GM19397 (cell line): ENCODE measurements around the gene LRSAM1.
"Not testable (repeated sequence)": the region's sequence is repeated elsewhere in the genome, so short reads cannot be mapped to it uniquely, and the experiment has no call there.

ENCODE experiments used
- ATAC-seq: cut with Tn5 transposase; IDR thresholded peaks from one replicate; pipeline ENCODE4 v1.9.1; 2021; ENCODE audit warnings: mild to moderate bottlenecking, moderate library complexity; ENCODE audit not compliant: unreplicated experiment

Gene LRSAM1

DNA sequence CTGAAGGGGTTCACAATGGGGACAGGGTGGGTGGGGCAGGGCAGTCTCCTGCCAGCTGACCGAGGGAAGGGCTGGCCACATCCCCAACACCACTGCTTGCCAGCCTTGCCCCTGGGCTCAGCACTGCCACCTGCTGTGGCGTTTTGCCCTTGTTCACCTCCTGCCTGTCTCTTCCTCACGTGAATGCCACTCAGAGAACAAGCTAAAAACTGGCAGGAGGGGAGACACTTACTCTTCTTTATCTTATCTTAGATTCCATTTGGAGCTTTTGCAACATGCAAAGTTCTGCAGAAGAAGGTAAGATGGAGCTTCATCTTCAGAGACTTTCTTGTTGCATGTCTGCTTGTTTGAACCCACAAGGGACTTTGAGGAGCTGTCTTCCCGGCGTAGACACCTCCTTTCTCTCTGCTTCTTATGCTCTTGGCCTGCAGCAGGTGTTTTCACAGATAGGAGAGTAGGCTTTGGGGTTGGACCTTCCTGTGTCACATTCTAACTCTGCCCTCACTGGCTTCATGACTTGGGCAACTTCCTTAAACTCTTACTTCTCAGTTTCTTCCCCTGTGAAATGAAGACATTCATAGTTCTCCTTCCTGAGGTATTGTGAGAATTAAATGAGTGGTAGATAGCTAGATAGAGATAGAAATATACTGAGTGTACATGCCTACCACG, 4.1 kb downstream of the LRSAM1 start:
- no peak for ATAC-seq

DNA sequence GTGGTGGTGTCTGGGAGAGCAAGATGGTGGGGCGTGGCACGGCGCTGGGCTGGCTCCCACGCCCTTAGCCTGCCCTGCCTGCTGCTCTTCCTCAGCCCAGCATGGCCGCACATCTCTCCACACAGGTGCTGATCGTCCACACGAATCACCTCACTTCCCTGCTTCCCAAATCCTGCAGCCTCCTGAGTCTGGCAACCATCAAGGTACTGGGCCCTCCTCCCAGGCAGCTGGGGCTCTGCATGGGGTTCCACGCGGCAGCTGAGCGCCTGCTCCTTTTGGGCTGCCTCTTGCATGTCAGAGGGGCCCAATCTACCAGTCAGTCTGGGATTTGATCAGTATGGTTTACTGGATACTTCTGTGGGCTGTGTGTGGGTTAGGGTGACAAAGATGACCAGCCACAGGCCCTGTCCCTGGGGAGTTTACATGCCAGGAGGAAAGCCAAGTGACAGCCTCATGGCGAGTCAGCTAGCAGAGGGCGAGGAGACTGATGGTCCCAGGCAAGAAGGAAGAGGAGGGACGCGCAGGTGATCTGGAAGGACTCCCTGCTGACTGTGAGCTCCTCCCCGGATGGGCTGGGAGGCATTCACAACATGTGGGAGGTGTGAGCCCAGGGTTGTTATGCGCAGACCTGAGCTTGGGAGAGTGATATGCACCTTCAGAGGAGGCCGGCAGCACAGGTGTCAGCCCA, 6.0 kb downstream of the LRSAM1 start:
- no peak for ATAC-seq

- no peak for ATAC-seq
These were observed 7.6 kb downstream of the LRSAM1 start for GRCh38 chr9:127458921-127459320.

DNA sequence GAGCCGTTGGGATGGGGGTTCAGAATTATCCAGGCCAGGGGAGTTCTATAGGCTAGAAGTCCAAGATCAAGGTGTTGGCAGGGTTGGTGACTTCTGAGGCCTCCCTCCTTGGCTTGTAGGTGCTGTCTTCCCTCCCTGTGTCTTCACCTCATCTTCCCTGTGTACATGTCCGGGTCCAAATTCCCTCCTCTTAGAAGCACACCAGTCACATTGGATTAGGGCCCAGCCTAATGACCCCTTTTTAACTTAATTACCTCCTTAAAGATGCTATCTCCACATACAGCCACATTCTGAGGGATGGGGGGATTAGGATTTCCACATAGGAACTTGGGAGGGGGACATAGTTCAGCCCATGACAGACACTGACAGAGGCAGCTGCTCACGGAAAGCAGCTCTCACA, 12.1 kb downstream of the LRSAM1 start:
- no peak for ATAC-seq

DNA sequence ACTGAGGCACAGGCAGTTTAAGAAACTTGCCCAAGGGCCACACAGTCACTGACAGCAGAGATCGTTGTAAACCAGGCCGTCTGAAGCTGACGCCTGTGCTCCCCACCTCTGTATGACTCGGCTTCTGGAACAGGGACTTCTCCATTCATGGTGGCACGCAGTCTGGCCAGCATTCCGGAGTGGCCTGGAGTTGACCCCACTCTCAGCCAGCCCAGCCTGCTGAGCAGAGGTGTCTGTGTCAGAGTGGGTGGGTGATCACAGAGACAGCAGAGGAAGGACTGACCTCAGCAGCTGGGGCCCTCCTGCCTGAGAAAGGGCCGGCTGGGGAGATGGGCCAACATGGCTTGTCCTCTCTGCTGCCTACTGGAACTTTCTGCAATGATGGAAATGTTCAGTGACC, 12.6 kb downstream of the LRSAM1 start:
- ATAC-seq: no peak

DNA sequence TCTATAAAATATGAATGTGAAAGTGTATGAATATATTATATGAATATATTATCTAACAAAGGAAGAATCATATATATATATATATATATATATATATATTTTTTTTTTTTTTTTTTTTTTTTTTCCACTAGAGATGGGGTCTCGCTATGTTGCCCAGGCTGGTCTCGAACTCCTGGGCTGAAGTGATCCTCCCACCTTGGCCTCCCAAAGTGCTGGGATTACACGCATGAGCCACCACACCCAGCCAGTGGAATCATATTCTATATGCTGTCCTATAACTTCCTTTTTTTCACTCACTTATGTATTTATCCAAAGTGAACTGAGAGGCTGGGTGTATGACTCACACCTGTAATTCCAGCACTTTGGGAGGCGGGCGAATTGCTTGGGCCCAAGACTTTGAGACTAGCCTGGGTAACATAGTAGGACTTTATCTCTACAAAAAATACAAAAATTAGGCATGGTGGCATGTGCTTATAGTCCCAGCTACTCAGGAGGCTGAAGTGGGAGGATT, 15.2 kb downstream of the LRSAM1 start:
- not testable (repeated sequence) for ATAC-seq

DNA sequence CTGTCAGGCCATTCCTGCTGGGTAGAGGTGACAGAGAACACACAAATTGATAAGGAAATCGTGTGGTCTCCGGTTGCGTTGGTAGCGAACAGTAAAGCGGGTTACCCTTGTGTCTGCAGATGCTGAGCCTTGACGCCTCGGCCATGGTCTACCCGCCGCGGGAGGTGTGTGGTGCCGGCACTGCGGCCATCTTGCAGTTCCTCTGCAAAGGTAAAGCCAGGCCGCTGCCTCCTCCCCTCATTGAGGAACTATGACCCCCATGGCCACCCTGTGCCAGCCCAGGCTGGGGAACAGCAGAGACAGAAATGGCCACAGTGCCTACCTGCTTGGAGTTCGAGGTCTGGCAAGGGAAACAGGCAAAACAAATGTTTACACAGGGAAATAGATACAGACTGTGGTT, 16.3 kb downstream of the LRSAM1 start:
- ATAC-seq: no peak

- ATAC-seq: no peak
These were observed 19.4 kb downstream of the LRSAM1 start for GRCh38 chr9:127470662-127471061.

DNA sequence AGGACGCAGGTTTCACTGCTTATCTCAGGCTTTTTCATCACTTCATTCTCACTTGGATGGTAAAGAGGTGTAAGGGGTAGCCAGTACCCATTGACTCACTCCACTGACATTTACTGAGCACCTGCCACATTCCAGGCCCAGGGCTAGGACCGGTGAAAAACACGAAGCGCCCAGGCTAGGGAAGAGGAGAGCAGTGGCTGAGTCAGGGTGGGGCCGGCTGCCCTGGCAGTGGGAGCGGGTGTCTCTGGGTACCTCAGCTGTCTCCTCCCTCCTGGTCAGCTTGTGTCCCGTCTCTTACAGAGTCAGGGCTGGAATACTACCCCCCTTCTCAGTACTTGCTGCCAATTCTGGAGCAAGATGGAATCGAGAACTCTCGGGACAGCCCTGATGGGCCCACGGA, 22.2 kb downstream of the LRSAM1 start:
- no peak for ATAC-seq

DNA sequence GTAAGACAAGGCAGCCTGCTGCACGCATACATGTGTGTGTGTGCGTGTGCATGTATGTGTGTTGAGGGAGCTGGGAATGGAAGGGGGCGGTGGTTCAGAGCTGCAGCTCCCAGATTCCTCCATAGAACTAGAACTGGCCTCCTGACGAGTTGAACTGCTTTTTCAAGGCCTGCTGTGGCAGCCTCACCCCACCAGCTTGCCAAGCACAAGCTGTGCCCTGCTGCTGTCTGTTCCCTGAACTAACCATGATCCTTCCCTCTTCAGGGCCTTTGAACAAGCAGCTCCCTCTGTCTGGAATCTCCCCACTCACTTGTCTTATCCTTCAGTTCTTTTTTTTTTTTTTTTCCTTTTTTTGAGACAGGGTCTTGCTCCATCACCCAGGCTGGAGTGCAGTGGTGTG, 22.6 kb downstream of the LRSAM1 start:
- ATAC-seq: no peak

DNA sequence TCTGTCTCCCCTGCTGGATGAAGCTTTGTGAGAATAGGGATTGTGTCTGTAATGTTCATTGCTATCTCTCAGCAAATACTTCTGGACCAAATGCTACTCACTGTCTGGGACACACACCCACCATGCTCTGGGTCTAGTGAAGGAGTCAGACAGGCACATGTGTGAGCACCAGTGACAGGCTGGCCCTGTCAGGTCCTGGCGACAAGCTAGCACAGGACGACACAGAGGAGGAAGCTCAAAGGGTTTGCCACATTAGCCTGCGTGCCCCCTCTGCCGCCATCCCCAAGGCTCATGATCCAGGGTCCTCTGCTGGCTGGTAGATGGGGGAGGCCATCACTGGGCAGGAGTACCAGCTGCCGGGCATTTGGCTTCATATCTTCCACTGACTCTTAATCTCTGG, 23.3 kb downstream of the LRSAM1 start:
- no peak for ATAC-seq

DNA sequence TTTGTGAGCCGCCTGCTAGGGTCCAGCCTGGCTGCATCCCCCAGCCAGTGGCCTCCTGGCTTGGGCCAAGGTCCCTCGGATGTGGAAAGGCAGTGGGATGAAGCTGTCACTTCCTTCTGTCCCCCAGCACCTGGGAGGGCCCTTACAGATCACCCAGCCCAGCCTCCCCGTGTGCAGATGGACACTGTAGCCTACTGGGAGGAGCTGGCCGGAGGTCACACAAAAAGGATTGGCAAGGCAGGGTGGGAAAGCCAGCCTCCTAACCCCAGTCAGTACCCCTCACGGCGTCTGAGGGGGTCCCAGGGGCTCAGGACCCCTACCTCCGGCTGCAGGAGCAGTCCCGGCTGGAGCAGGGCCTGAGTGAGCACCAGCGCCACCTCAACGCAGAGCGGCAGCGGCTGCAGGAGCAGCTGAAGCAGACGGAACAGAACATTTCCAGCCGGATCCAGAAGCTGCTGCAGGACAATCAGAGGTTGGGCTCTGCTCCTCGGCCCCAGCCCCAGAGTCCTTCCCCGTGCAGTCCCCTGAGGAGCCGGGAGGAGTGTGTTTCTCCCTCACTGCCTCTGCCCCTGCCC, 28.3 kb downstream of the LRSAM1 start:
- no peak for ATAC-seq

- no peak for ATAC-seq
These were observed 31.4 kb downstream of the LRSAM1 start for GRCh38 chr9:127482662-127483061.

GRCh38 chr9:127485995-127486394, 34.7 kb downstream of the LRSAM1 start:
- no peak for ATAC-seq

GRCh38 chr9:127488946-127489345, 37.6 kb downstream of the LRSAM1 start:
- ATAC-seq: no peak

DNA sequence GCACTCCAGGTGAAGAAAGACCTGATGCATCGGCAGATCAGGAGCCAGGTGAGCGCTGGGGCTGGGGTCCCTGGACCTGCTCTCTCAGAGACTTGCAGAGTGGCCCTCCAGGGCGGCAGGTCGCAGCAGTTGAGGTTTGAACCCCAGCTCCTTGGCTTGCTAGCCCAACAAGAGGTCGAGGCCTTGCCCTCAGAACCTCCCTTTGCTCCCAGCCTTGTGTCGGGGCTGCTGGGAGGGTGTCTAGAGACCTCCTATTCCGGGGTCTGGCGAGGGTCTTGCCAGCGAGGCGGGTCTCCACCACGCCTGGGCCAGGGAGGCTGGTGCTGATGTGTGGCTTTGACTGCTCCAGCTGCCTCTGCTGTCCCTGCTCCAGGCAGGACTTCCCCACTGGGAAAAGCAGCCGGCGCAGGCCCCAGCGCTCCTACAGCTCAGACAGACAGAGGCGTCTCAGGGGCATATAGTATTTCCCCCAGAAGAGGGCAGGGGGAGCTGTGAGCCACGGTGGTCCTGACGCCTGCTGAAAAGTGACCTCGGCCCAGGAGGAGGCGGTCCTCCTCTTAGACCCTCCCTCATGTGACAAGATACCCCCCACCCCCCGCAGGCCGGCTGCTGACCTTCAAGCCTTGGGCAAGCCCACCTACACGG, 38.3 kb downstream of the LRSAM1 start:
- ATAC-seq: no peak

- ATAC-seq: no peak
These were observed 39.4 kb downstream of the LRSAM1 start for GRCh38 chr9:127490535-127491230.

DNA sequence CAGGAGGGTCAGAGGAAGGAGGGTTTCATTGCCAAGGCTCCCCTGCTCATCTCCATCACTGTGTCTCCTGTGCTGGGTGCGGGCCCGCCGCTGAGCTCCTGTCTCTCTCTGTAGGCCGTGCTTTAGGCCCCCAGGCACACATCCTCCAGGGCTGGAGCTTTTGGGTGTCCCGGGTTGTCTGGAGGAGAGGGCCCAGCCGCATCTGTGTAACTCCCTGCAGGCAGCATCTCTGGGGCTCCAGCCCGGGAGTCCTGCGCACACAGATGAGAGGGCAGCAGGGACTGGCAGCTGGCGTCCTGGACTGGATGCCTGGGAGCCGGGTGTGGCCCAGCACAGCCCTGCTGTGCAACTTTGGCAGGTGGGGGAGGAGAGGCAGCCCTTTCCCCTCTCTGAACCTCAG, 40.2 kb downstream of the LRSAM1 start:
- ATAC-seq: no peak

DNA sequence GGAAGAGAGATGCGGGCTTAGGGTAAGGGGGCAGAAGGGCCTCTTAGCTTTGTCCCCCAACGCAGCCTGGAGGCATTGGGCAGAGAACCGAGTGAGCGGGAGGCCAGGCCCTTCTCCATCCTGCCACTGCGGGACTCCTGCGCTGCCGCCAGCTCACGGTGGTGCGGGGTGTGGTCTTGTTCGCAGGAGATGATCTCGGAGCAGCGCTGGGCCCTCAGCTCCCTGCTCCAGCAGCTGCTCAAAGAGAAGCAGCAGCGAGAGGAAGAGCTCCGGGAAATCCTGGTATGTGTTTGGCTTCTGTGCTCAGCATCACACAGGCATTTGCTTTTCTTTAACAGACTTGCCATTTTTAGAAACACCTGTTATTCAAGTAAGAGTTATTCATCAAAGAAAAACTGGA, 41.3 kb downstream of the LRSAM1 start:
- ATAC-seq: no peak

DNA sequence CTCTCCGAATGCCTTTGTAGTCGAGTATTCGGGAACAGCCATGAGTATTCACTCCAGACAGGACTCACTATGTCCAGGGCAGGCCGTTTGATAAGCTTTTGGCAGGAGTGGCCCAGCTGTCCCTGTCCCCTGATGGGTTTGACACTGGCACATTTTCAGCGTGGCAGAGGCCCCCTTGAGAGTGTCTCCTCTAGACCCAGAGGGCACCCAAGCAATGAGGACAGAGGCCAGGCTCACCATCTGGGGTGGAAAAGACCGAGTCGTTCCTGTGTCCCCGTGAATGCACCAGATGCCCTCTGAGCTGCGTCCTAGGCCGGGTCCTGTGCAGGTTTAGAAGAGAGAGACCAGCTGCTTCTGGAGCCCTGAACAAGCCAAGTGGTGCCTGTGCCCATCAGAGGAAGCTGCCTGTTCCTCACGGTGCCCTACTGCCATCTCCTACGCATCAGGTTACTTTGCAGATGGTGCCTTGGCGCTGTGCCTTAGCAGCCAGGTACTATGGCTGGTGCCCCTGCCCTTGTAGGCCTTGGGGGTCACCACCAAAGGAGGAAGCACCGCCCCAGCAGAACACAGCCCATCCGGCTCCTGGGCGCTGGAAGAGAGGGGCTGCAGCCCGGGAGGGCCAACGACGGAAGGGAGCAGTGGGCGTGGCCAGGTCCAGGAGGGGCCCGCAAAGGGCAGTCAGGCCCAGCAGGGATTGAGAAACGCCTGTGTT, 42.4 kb downstream of the LRSAM1 start:
- no peak for ATAC-seq

GRCh38 chr9:127494304-127494702, 43.0 kb downstream of the LRSAM1 start:
- ATAC-seq: no peak
